Stomach (tissue), 9 donors: Measurements from ENCODE around the gene DCAF10. TPM values are rescaled to one million over a fixed set of nuclear protein-coding genes. Genes with fewer than 3 reads are reported as not detected.
"Not testable (repeated sequence)": the region's sequence is repeated elsewhere in the genome, so short reads cannot be mapped to it uniquely, and the experiment has no call there.

Experiments
- DNase-seq, 2 donors: peaks; one replicate each; pipeline versions ENCODE4 v3.0.0 to v3.0.0-alpha.2; 2013 to 2019
- H3K27ac ChIP-seq, 5 donors: fragments of 200-600 bp in 4 of 5; sonication (generic) in 4 of 5; one replicate each; pipeline ENCODE4 v1.5.1; 2013 to 2019; ENCODE audit warnings: mild to moderate bottlenecking in 1 of 5, moderate library complexity in 1 of 5
- H3K27me3 ChIP-seq, 3 donors: fragments of 200-600 bp; sonication (generic); one replicate each; pipeline ENCODE4 v1.5.1; 2017 to 2019; ENCODE audit warnings: mixed run types in 1 of 3
- H3K36me3 ChIP-seq, 4 donors: fragments of 200-600 bp; sonication (generic); 1 replicate in 3 of 4; 2 replicates in 1 of 4; pipeline ENCODE4 v1.5.1; 2016 to 2019
- H3K4me1 ChIP-seq, 4 donors: fragments of 200-600 bp; sonication (generic); one replicate each; pipeline ENCODE4 v1.5.1; 2016 to 2019
- H3K4me3 ChIP-seq, 4 donors: fragments of 200-600 bp; sonication (generic) in 3 of 4; one replicate each; pipeline ENCODE4 v1.5.1; 2016 to 2019; ENCODE audit warnings: mild to moderate bottlenecking in 1 of 4
- H3K9me3 ChIP-seq, 4 donors: fragments of 200-600 bp; sonication (generic); one replicate each; pipeline ENCODE4 v1.5.1; 2016 to 2019
- CTCF ChIP-seq, 7 experiments: fragments of 450-650 bp in 4 of 7; fragments of 200-600 bp in 3 of 7; sonication (generic) in 3 of 7; IDR thresholded peaks; one replicate each; pipeline ENCODE4 v1.5.1; 2016 to 2019; ENCODE audit warnings: antibody characterized with exemption in 7 of 7, control low read depth in 2 of 7, mild to moderate bottlenecking in 1 of 7
- EP300 ChIP-seq: sonication (generic); formaldehyde crosslinking; IDR thresholded peaks from one replicate; pipeline ENCODE4 v1.6.1; 2017; ENCODE audit warnings: antibody characterized with exemption
- POLR2A ChIP-seq, 4 donors: fragments of 450-650 bp; IDR thresholded peaks; one replicate each; pipeline ENCODE4 v1.6.1; 2016; ENCODE audit warnings: antibody characterized with exemption in 4 of 4, control low read depth in 2 of 4, mild to moderate bottlenecking in 1 of 4, moderate library complexity in 1 of 4
- POLR2AphosphoS5 ChIP-seq, 3 donors: sonication (generic); formaldehyde crosslinking; IDR thresholded peaks; one replicate each; pipeline ENCODE4 v1.6.1; 2016; ENCODE audit warnings: antibody characterized with exemption in 3 of 3
- WGBS, 5 donors: extraction: QIAGEN DNeasy Blood & Tissue Kit in 3 of 5; methylation state at CpG; one replicate each; pipeline versions ENCODE4 v1.1.5 to v1.1.7; 2013 to 2018; 5-methylcytosine and 5-hydroxymethylcytosine counted together
- intact Hi-C: fragments of 100-400 bp; cut with DNase I; formaldehyde crosslinking; loops from one replicate; pipeline ENCODE4 v1.15.1; 2023; ENCODE audit warnings: low total_unique reads
- polyA plus RNA-seq, 3 donors: library from polyadenylated mRNA; stranded (reverse); fragments of 200-250 nt; gene quantifications; one replicate each; pipeline ENCODE4 v1.2.3, GENCODE V29; 2013
- total RNA-seq, 5 donors: library from RNA; depleted of rRNA; stranded (reverse); fragments of >200 nt; gene quantifications; one replicate each; pipeline versions ENCODE4 v1.1.0 to v1.2.3, GENCODE V29; 2014 to 2016
- donor health status: healthy with polysubstance abuse.
- donor health status: Bipolar disorder and iron deficiency.
- donor health status: healthy.

The DCAF10 gene
- total and polyA plus RNA-seq, 8 donors, result 5.9 to 39.7 (median 22.1) TPM

GRCh38 chr9:37820142-37820541 lies 19.5 kb downstream of the DCAF10 start:
- no peak for TF ChIP-seq EP300
- TF ChIP-seq CTCF (IDR thresholded peaks at IDR 0.05), result no peak
- no peak for TF ChIP-seq POLR2AphosphoS5 (IDR thresholded peaks at IDR 0.05)
- TF ChIP-seq POLR2A (IDR thresholded peaks at IDR 0.05), result no peak
- no peaks in the 10 kb centered on the region for H3K9me3 ChIP-seq
- no peak overlapping the region for H3K4me3 ChIP-seq
- 82 to 91% (median 89%) methylated on average over 5 of the region's 5 CpGs for WGBS, 5 donors
- DNase-seq, result no peak
- peaks cover 3 to 54% (median 42%) of the 10 kb centered on the region in 4 donors for H3K36me3 ChIP-seq
- no peak overlapping the region for H3K27ac ChIP-seq
- H3K27me3 ChIP-seq, result no peaks in the 10 kb centered on the region
- intact Hi-C loops, result no loop called here
- H3K4me1 ChIP-seq, result no peaks in the 10 kb centered on the region

GRCh38 chr9:37825174-37825573 lies 24.6 kb downstream of the DCAF10 start:
- H3K27me3 ChIP-seq, intact Hi-C loops, H3K9me3 ChIP-seq, DNase-seq, H3K27ac ChIP-seq, H3K4me3 ChIP-seq, H3K4me1 ChIP-seq: not testable (repeated sequence)
- H3K36me3 ChIP-seq, result peaks cover 11 to 89% (median 72%) of the 10 kb centered on the region in 4 donors
- 94 to 100% (median 97%) methylated on average over 2 of the region's 2 CpGs for WGBS, 5 donors

GRCh38 chr9:37827483-37828165 lies 27.0 kb downstream of the DCAF10 start:
- intact Hi-C loops, result no loop called here
- 92 to 98% (median 96%) methylated on average over 4 of the region's 4 CpGs for WGBS, 5 donors
- TF ChIP-seq EP300, result no peak
- no peak for TF ChIP-seq POLR2A (IDR thresholded peaks at IDR 0.05)
- TF ChIP-seq CTCF (IDR thresholded peaks at IDR 0.05), result no peak
- TF ChIP-seq POLR2AphosphoS5 (IDR thresholded peaks at IDR 0.05), result no peak
- H3K27ac ChIP-seq, result no peak overlapping the region
- peaks cover 11 to 72% (median 53%) of the 10 kb centered on the region in 4 donors for H3K36me3 ChIP-seq
- H3K9me3 ChIP-seq, result no peaks in the 10 kb centered on the region
- H3K4me3 ChIP-seq, result no peak overlapping the region
- no peak for DNase-seq
- no peaks in the 10 kb centered on the region for H3K4me1 ChIP-seq
- no peaks in the 10 kb centered on the region for H3K27me3 ChIP-seq

GRCh38 chr9:37835821-37836220 lies 35.2 kb downstream of the DCAF10 start:
- no peak overlapping the region for H3K4me3 ChIP-seq
- no peak for DNase-seq
- WGBS, 5 donors, result 95 to 98% (median 96%) methylated on average over 13 of the region's 13 CpGs
- H3K4me1 ChIP-seq, result no peaks in the 10 kb centered on the region
- peaks cover 0 to 21% (median 19%) of the 10 kb centered on the region in 4 donors for H3K36me3 ChIP-seq
- TF ChIP-seq POLR2AphosphoS5 (IDR thresholded peaks at IDR 0.05), result no peak
- no peak for TF ChIP-seq POLR2A (IDR thresholded peaks at IDR 0.05)
- TF ChIP-seq EP300, result no peak
- TF ChIP-seq CTCF (IDR thresholded peaks at IDR 0.05), result no peak
- no peaks in the 10 kb centered on the region for H3K27me3 ChIP-seq
- H3K9me3 ChIP-seq, result no peaks in the 10 kb centered on the region
- H3K27ac ChIP-seq, result no peak overlapping the region
- intact Hi-C loops, result no loop called here

GRCh38 chr9:37836386-37836785 lies 35.8 kb downstream of the DCAF10 start:
- no peaks in the 10 kb centered on the region for H3K27me3 ChIP-seq
- intact Hi-C loops, result no loop called here
- WGBS, 5 donors, result 85 to 96% (median 91%) methylated on average over 2 of the region's 2 CpGs
- no peaks in the 10 kb centered on the region for H3K4me1 ChIP-seq
- no peak for TF ChIP-seq CTCF (IDR thresholded peaks at IDR 0.05)
- TF ChIP-seq POLR2AphosphoS5 (IDR thresholded peaks at IDR 0.05), result no peak
- no peak for TF ChIP-seq EP300
- no peak for TF ChIP-seq POLR2A (IDR thresholded peaks at IDR 0.05)
- no peak overlapping the region for H3K27ac ChIP-seq
- H3K4me3 ChIP-seq, result no peak overlapping the region
- DNase-seq, result no peak
- H3K9me3 ChIP-seq, result no peaks in the 10 kb centered on the region
- H3K36me3 ChIP-seq, result peaks cover 0 to 22% (median 18%) of the 10 kb centered on the region in 4 donors
